ENCODE results near the gene PLTP.

DNA sequence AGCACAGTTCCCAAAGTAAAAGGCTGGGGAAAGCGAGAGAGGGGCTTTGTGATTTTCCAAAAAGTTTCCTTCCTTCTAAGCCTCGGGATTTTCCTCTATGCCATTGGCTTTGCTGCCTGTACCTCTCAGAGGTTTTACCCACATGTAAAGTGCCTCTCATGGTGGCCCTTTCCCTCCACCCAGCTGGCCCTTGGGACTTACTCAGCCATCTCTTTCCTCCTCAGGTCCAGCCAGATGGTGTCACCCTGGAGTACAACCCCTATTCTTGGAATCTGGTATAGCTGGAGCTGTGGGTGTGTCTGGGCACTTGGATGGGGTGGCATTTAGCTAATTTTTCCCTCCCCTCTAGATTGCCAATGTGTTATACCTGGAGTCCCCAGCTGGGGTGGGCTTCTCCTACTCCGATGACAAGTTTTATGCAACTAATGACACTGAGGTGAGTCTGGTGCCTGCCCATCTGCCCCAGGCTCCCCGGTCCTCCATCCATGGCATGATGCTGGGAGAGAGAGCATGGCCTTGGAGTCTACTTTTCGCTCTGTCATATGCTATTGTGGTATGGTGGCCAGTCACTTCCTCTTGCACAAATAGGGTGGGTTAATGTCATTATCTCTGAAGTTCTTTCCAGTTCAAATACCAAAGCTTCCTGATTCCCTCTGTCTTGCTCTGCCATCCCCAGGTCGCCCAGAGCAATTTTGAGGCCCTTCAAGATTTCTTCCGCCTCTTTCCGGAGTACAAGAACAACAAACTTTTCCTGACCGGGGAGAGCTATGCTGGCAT lies 19.7 kb downstream of the PLTP start:
- TF ChIP-seq, protein P1, sequence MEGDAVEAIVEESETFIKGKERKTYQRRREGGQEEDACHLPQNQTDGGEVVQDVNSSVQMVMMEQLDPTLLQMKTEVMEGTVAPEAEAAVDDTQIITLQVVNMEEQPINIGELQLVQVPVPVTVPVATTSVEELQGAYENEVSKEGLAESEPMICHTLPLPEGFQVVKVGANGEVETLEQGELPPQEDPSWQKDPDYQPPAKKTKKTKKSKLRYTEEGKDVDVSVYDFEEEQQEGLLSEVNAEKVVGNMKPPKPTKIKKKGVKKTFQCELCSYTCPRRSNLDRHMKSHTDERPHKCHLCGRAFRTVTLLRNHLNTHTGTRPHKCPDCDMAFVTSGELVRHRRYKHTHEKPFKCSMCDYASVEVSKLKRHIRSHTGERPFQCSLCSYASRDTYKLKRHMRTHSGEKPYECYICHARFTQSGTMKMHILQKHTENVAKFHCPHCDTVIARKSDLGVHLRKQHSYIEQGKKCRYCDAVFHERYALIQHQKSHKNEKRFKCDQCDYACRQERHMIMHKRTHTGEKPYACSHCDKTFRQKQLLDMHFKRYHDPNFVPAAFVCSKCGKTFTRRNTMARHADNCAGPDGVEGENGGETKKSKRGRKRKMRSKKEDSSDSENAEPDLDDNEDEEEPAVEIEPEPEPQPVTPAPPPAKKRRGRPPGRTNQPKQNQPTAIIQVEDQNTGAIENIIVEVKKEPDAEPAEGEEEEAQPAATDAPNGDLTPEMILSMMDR (IDR thresholded peaks at IDR 0.05; ENCODE audit: borderline replicate concordance, extremely low read depth, low read length, poor library complexity, severe bottlenecking): no peak
- no peak for TF ChIP-seq EZH2 (IDR thresholded peaks at IDR 0.05; ENCODE audit: borderline replicate concordance, low read depth, low read length, severe bottlenecking)

All from DND-41 (cell line).